Occipital lobe (tissue), 2 donors: ENCODE results near the gene PHACTR2. TPM values are rescaled to one million over a fixed set of nuclear protein-coding genes. Genes with fewer than 3 reads are reported as not detected.
"Not testable (repeated sequence)": the region's sequence is repeated elsewhere in the genome, so short reads cannot be mapped to it uniquely, and the experiment has no call there.

Source experiments
- DNase-seq: peaks from one replicate; lab custom pipeline; 2025; lab: John Stamatoyannopoulos, UW
- total RNA-seq: library from RNA; depleted of rRNA; stranded (reverse); fragments of >200 nt; gene quantifications from one replicate; pipeline ENCODE4 v1.2.3, GENCODE V29; 2014

The PHACTR2 gene
- total RNA-seq, 1 donor from 2014 or later, result 20.6 TPM

DNA sequence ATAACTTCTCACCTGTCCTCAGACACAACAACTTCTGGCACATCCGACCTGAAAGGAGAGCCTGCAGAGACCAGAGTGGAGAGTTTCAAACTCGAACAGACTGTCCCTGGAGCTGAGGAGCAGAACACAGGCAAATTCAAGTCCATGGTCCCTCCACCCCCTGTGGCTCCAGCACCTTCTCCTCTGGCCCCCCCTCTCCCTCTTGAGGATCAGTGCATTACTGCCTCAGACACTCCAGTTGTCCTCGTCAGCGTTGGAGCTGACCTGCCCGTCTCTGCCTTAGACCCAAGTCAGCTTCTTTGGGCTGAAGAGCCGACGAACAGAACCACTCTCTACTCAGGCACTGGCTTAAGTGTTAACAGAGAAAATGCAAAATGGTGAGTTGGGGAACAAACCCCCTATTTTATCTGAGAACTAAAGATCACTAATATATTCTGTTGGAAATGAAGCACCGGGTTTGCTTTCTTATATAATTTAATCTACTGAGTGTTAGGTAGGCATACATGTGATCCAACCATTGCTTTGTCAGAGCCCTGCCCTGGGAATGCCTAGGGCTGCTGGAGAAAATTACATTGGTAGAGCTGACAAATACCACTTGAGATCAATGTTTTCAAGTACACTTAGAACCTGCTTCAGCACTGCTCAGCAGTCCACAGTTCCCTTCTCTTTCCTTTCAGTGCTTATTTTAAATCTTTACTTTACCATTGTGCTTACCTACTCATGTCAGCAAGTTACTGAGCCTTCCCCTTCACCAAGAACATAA lies 87.8 kb downstream of the PHACTR2 start:
- DNase-seq, result no peak

DNA sequence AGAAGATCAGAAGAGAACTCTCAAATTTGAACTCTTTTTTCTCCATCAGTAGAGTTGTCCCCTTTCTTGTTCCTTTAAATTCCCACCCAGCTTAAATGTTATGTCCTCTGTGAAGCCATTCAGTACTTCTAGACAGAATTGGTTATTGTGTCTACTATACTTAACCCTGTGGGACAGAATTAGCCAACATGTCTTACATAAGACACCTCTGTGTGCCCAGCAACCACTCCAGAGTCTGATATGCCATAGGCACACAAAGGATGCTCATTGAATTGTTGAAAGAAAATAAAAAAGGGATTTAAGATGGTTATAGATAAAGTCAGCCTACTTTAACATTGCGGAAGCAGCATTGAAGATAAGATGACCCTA lies 88.4 kb downstream of the PHACTR2 start:
- DNase-seq, result no peak

DNA sequence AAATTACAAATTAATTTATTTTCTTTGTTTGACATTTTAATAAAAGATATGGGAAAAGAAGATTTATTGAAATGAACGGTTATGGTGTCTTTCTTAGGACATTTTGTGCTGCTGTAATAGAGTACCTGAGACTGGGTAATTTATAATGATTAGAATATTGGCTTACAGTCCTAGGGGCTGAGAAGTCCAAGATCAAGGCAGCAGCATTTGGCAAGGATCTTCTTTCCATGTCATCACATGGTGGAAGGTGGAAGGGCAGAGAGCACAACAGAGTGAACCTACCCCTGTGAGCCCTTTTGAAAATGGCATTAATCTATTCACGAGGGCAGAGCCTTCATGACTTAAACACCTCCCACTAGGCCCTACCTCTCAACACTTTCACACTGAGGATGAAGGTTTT lies 89.7 kb downstream of the PHACTR2 start:
- DNase-seq, result no peak

DNA sequence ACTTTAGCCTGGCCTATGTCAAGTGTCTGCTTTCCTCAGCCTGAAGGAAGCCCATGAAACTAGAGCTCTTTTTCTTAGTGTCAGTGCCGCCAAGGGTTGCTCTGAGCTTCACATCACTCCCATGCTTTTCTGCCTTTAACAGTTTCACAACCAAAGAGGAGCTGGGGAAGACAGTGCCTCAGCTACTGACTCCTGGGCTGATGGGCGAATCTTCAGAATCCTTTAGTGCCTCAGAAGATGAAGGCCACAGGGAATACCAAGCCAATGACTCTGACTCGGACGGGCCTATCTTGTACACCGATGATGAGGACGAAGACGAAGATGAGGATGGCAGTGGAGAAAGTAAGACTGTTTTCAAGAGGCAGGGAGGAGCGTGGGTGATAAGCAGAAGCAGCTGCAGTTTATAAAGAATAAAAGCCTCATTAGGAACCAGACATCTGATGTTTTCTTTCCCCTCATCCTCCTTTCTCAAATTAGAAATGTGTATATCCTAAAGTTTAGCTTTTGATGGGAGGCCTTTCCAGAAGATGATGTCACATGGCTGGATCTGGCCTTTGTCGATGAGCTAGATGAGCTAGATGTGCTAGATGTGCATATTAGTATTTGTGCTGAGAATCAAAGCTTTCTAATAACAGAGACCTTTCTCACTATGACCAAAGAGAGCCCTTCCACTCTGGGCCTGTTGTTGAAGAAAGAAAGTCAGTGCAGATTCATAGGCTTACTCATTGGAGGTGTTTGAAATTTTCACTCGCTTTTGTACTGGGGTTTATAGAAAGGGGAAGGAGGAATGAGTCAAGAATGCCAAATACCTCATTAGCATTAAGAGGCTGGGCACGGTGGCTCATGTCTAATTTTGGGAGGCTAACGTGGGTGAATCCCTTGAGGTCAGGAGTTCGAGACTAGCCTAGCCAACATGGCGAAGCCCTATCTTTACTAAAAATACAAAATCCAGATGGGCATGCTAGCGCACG lies 94.6 kb downstream of the PHACTR2 start:
- no peak for DNase-seq

DNA sequence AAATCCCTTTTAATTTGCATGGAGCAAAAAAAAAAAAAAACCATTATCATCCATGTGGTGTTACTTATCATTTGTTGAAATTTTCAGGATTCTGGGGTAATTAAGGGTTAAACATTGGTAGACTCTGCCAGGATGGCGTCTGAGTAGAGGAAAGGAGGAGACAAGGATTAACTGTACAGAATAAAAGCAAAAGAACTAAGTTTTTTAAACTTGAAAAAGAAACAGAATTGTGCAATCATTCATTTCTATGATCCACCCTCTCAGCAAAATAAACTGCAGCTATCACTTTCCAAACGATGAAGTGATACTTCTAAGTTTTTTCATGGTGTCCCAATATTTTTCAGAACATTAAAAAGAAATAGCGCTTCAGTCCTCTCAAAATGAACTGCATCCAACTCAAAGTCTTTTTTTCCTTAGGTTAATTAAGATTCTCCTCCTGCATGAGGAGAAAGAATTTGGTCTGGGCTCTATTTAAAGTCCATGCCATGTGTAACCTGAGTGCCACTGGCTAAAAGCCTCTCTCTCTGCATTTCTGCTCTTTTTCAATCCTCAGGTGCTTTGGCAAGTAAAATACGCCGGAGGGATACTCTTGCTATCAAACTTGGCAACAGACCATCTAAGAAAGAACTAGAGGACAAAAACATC lies 95.9 kb downstream of the PHACTR2 start:
- DNase-seq, result no peak

DNA sequence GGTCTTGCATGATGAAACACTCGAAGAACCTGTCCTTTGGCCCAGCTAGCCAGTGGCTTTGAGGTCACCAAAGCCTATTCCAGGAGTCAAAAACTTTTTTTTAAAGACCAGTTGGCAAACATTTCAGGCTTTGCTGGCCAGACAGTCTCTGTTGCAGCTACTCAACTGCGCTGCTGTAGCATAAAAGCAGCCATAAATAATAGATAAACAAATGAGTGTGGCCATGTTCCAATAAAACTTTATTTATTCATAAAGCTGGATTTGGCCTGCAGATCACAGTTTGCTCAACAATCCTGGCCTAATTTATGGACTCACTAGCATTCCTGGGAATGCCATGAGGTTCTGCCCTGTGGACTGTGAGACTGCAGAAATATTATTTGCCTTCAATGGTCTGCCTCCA lies 96.6 kb downstream of the PHACTR2 start:
- no peak for DNase-seq

GRCh38 chr6:143775336-143775735 lies 97.6 kb downstream of the PHACTR2 start:
- DNase-seq, result no peak

DNA sequence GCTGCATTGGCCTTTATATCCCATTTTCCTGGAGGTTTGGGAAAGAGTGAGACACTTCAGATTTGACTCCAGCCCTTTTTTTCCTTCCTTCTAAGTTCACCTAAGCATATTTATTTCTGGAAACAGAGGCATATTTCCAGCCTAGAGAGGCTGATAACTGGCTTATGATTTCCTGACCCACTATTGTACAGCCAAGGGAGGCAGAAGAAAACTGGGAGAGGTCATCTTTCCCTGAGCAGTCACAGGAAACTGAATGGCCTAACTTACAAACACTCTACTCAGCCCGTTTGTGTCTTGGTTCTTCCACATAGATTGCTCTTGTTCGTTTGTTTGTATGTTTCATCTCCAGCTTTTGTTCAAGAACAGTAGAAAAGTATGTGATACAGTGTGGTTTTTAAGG lies 101.2 kb downstream of the PHACTR2 start:
- DNase-seq, result no peak

- DNase-seq, result no peak
Observed at GRCh38 chr6:143782481-143782880, 104.7 kb downstream of the PHACTR2 start.

GRCh38 chr6:143783077-143783476 lies 105.3 kb downstream of the PHACTR2 start:
- DNase-seq, result no peak

DNA sequence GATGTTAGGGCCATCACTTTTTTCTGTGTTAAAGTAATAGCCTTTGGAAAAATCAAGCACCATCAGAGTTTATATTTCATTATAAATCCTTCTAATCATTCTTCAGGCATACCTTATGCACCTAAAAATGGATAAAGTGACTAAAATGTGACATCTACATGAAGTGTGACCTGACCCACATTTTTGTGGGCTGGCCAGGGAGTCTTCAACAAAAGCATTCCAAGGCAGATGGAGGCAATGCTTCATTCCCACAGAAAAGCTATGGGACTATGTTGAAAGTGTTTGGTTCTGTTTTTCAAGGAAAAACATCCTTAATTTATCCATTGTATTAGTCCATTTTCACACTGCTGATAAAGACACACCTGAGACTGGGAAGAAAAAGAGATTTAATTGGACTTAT lies 106.6 kb downstream of the PHACTR2 start:
- no peak for DNase-seq

GRCh38 chr6:143786371-143786770 lies 108.6 kb downstream of the PHACTR2 start:
- not testable (repeated sequence) for DNase-seq

DNA sequence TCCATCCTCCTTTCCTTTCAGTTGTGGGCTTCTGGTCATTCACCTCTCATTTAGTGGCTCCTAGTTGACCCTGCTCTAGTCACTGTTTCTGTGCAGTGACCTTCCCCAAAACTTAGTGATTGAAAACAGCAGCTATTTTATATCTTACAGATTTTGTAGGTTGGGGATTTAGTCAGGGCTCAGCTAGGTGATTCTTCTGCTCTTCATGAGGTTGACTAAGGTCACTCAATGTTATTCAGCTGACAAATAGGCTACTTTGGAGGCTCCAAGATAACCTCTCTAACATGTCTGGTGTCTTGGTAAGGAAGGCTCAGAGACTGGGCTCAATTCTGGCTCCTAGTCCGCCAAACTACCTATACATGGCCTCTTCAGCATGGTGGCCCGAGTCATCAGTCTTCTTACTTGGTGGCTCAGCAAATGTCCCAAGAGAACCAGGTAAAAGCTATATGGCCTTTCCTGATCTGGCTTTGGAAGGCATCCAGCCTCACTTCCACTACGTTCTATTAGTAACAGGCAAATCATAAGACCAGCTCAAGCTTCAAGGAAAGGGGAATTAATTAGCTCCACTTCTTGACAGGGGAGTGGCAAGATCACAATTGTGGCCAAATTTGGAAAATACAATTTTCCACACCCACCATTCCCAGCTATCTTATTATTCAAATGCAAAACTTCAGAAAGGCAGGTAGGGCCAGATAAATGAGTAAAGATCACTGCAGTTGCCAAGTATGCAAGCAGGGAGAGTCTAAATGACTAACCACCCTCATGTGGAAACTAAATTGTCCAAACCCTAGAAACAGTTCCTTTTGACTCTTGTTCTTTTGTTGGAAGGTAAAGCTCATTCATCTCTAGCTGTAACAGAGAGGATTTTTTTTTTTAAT lies 114.9 kb downstream of the PHACTR2 start:
- DNase-seq, result no peak

GRCh38 chr6:143793280-143793619 lies 115.5 kb downstream of the PHACTR2 start:
- no peak for DNase-seq

- DNase-seq, result not testable (repeated sequence)
Observed at GRCh38 chr6:143796551-143796950, 118.8 kb downstream of the PHACTR2 start.

GRCh38 chr6:143798487-143798886 lies 120.7 kb downstream of the PHACTR2 start:
- DNase-seq, result not testable (repeated sequence)

DNA sequence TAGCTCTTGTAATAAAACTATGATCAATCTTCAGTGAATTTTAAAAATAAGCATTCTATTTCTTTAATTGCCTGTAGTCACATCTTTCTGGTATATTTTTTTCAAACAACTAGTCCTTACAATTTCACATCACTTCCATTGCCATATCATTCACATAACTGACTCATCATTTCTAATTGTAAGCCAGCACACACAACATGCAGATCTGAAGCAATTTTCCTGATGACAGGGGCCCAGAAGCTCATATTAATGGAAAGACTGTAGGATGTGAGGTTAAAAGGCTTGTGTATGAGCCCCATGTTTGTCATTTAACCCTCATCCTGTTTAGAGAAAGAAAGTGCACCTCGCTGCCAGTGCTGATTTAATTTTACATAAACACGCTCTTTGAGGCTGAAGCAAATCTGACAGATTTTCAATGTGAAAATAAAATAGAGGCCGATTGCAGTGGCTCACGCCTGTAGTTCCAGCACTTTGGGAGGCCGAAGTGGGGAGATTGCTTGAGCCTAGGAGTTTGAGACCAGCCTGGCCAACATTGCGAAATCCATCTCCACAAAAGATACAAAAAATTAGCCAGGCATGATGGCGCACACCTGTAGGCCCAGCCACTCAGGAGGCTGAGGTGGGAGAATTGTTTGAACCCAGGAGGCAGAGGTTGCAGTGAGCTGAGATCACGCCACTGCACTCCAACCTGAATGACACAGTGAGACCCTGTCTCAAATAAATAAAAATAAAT lies 125.2 kb downstream of the PHACTR2 start:
- no peak for DNase-seq

DNA sequence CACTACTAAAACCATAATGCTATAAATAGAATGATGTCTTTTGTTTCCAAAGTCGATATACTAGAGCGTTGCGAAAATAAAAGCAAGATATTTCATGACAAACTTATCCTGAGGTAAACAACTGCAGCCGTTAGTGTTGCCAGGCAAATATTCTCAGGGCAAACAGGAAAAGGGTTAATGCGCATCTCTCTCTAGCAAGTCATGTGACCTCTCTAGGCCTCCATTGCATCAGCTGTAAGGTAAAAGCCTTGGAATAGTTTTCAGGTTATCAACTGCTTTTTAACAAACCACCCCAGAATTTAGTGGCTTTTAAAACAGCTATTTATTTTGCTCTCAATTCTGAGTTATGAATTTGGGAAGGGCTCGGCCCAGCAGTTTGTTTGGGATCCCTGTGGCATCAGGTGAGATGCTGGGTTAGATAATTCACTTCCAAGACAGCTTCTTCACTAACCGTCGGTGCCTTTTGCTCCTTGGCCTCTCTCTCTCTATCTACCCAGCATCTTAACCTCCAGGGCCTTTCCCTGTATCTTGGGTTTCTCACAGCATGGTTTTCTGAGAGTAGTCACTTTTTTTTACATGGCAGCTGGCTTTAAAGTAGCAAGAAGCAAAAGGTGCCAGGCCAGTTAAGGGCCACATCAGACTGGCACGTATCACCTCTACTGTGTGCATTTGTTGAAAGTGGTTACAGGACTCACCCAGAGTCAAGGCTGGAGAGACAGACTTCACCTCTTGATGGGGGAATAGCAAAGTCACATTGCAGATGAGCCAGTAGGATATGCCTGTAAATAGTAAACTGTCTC lies 126.2 kb downstream of the PHACTR2 start:
- DNase-seq, result no peak

GRCh38 chr6:143804835-143805239 lies 127.1 kb downstream of the PHACTR2 start:
- no peak for DNase-seq
